Breast epithelium (tissue), 4 donors: ENCODE measurements around the gene FBXL13. TPM values are rescaled to one million over a fixed set of nuclear protein-coding genes. Genes with fewer than 3 reads are reported as not detected.

Experiments
- DNase-seq, 2 donors: peaks; one replicate each; pipeline ENCODE4 v3.0.0-alpha.2; 2019; ENCODE audit warnings: low spot score in 2 of 2
- H3K27ac ChIP-seq, 2 donors: fragments of 200-600 bp; sonication (generic) in 1 of 2; one replicate each; pipeline ENCODE4 v1.5.1; 2016 to 2019; ENCODE audit warnings: mild to moderate bottlenecking in 1 of 2
- H3K27me3 ChIP-seq, 2 donors: fragments of 200-600 bp; sonication (generic) in 1 of 2; one replicate each; pipeline versions ENCODE4 v1.5.1 to v1.6.0; 2017 to 2019; ENCODE audit warnings: control low read depth in 1 of 2, mild to moderate bottlenecking in 1 of 2
- H3K36me3 ChIP-seq: fragments of 200-600 bp; one replicate; pipeline ENCODE4 v1.5.1; 2019
- H3K4me1 ChIP-seq, 2 donors: fragments of 200-600 bp; sonication (generic); one replicate each; pipeline ENCODE4 v1.5.1; 2016 to 2019; ENCODE audit warnings: control low read depth in 1 of 2
- H3K4me3 ChIP-seq, 3 donors: fragments of 200-600 bp; sonication (generic); 1 replicate in 2 of 3; 2 replicates in 1 of 3; pipeline ENCODE4 v1.5.1; 2016 to 2019; ENCODE audit warnings: mild to moderate bottlenecking in 3 of 3, moderate library complexity in 2 of 3
- H3K9me3 ChIP-seq, 2 donors: fragments of 200-600 bp; sonication (generic) in 1 of 2; one replicate each; pipeline ENCODE4 v1.5.1; 2016 to 2019; ENCODE audit warnings: control low read depth in 1 of 2
- CTCF ChIP-seq, 3 donors: fragments of 450-650 bp; IDR thresholded peaks; one replicate each; pipeline ENCODE4 v1.5.1; 2016 to 2017; ENCODE audit warnings: antibody characterized with exemption in 3 of 3, mild to moderate bottlenecking in 3 of 3, moderate library complexity in 3 of 3
- POLR2A ChIP-seq: fragments of 450-650 bp; IDR thresholded peaks from one replicate; pipeline ENCODE4 v1.6.1; 2016; ENCODE audit warnings: antibody characterized with exemption, mild to moderate bottlenecking, moderate library complexity
- POLR2AphosphoS5 ChIP-seq, 3 donors: sonication (generic); formaldehyde crosslinking; IDR thresholded peaks; one replicate each; pipeline ENCODE4 v1.6.1; 2017; ENCODE audit warnings: antibody characterized with exemption in 3 of 3
- intact Hi-C: fragments of 100-400 bp; cut with DNase I; formaldehyde crosslinking; loops from one replicate; pipeline ENCODE4 v1.15.1; 2023; ENCODE audit warnings: low total_unique reads
- total RNA-seq, 3 donors: library from RNA; depleted of rRNA; stranded (reverse); fragments of >200 nt; gene quantifications; one replicate each; pipeline ENCODE4 v1.1.0, GENCODE V29; 2016

Gene FBXL13
- total RNA-seq, 3 donors from 2014 or later: 1.1 to 4.2 (median 3.3) TPM

- H3K9me3 ChIP-seq: no peaks in the 10 kb centered on the region
- no peak for DNase-seq
- H3K4me3 ChIP-seq: no peak overlapping the region
- no peak overlapping the region for H3K27ac ChIP-seq
- TF ChIP-seq POLR2A (no peak), CTCF (IDR thresholded peaks at IDR 0.05) (no peak), POLR2AphosphoS5 (IDR thresholded peaks at IDR 0.05) (no peak)
- H3K27me3 ChIP-seq: no peaks in the 10 kb centered on the region
- no peaks in the 10 kb centered on the region for H3K4me1 ChIP-seq
- intact Hi-C loops: no loop called here
- no peaks in the 10 kb centered on the region for H3K36me3 ChIP-seq
These were observed 245.5 kb downstream of the FBXL13 start for GRCh38 chr7:102829075-102829474.

GRCh38 chr7:102828286-102828685, 246.3 kb downstream of the FBXL13 start:
- H3K36me3 ChIP-seq: no peaks in the 10 kb centered on the region
- intact Hi-C loops: no loop called here

DNA sequence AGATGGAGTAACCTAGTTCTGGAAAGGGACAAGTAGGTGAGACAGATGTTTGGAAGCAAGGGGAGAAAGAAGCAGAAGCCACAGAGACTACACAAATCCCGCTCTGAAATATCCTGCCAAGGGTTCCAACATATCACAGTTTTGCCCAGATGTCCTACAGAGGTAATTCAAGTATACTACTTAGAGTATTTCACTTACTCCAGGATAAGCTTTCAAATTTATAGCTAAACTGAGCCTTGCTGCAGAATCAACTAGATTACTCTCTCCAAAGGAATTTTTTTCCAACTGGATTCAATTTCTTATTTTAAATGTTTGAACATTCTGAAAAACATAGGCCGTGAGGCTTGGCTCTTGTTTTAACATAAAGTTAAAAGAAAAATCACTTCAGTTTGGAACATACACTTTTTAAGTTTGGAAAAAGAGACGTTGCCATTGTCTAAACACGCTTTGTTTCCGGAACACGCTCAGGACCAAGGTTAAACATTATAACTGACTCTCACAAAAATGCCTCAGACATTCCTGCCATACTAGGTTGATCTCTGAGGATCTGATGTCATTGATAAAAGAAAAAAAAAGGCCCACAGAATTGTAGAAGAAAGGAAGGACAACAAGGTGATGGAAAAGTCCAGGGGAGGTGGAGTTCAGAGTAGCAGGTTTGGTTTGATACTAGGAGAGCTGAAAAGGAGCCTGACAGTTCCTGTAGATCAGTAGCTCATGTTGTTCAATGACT, 251.0 kb downstream of the FBXL13 start:
- no peaks in the 10 kb centered on the region for H3K27me3 ChIP-seq
- no peak for TF ChIP-seq POLR2A
- TF ChIP-seq POLR2AphosphoS5 (IDR thresholded peaks at IDR 0.05): no peak
- no peak for TF ChIP-seq CTCF (IDR thresholded peaks at IDR 0.05)
- H3K9me3 ChIP-seq: no peaks in the 10 kb centered on the region
- H3K4me1 ChIP-seq: no peaks in the 10 kb centered on the region
- H3K27ac ChIP-seq: no peak overlapping the region
- intact Hi-C loops: no loop called here
- H3K36me3 ChIP-seq: no peaks in the 10 kb centered on the region
- no peak for DNase-seq
- H3K4me3 ChIP-seq: no peak overlapping the region

More at GRCh38 chr7:102828286-102828685, 246.3 kb downstream of the FBXL13 start:
- H3K27me3 ChIP-seq: no peaks in the 10 kb centered on the region
- H3K4me3 ChIP-seq: no peak overlapping the region
- TF ChIP-seq CTCF (IDR thresholded peaks at IDR 0.05) (no peak), POLR2AphosphoS5 (IDR thresholded peaks at IDR 0.05) (no peak), POLR2A (no peak)
- no peaks in the 10 kb centered on the region for H3K9me3 ChIP-seq
- H3K27ac ChIP-seq: no peak overlapping the region
- DNase-seq: no peak
- H3K4me1 ChIP-seq: no peaks in the 10 kb centered on the region

DNA sequence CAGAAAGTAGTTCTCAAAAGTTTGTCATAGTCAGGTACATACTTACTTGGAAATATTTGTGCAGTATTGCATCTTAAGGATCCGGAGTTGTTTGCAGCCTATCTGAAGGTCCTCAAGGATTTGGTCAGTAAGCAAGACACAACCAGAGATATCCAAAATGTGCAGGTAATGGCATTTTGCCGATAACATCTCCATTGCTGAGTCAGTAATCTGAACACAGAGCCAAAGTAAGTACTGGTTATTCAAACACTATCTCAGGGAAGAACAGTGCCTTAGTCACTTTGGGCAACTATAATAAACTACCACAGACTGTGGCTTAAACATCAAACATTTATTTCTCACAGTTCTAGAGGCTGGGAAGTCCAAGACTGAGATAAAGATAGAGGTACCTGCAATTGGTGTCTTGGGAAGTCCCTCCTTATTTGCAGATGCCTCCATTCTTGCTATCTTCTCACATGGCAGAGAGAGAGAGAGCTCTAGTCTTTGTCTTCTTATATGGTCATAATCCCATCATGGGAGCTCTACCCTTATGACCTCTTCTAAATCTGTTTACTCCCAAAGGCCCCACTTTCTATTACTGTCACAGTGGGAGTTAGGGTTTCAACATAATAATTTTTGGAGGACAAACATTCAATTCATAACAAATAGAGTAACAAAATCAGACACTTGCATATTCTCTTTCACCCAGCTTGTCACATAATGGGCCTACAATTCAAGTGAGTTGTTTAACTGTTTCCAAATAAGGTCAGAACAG, 252.4 kb downstream of the FBXL13 start:
- no peak overlapping the region for H3K4me3 ChIP-seq
- no peaks in the 10 kb centered on the region for H3K36me3 ChIP-seq
- intact Hi-C loops: no loop called here
- TF ChIP-seq POLR2A (no peak), POLR2AphosphoS5 (IDR thresholded peaks at IDR 0.05) (no peak), CTCF (IDR thresholded peaks at IDR 0.05) (no peak)
- no peaks in the 10 kb centered on the region for H3K27me3 ChIP-seq
- H3K4me1 ChIP-seq: no peaks in the 10 kb centered on the region
- no peak overlapping the region for H3K27ac ChIP-seq
- DNase-seq: no peak
- H3K9me3 ChIP-seq: no peaks in the 10 kb centered on the region

- intact Hi-C loops: no loop called here
- Histone ChIP-seq H3K4me1 (no peaks in the 10 kb centered on the region), H3K36me3 (no peaks in the 10 kb centered on the region), H3K9me3 (no peaks in the 10 kb centered on the region), H3K27me3 (no peaks in the 10 kb centered on the region), H3K4me3 (no peak overlapping the region), H3K27ac (no peak overlapping the region)
- TF ChIP-seq CTCF (IDR thresholded peaks at IDR 0.05): no peak
- DNase-seq: no peak
These were observed 255.4 kb downstream of the FBXL13 start for GRCh38 chr7:102819151-102819550.
